HL-60 (cell line): ENCODE results near the gene FAM167B.

Source experiments
- DNase-seq, 2 experiments: peaks; one replicate each; pipeline ENCODE4 v3.0.0-alpha.2; 2010 to 2020; ENCODE audit warnings: low read depth in 1 of 2, low spot score in 1 of 2
- H3K27ac ChIP-seq: fragments of 250-450 bp; sonication (Bioruptor Pico); replicated peaks from 2 replicates; pipeline ENCODE4 v1.5.1; 2020; ENCODE audit warnings: mild to moderate bottlenecking, moderate library complexity
- H3K27me3 ChIP-seq: fragments of 250-450 bp; sonication (Bioruptor Pico); 2 replicates; pipeline ENCODE4 v1.5.1; 2021; ENCODE audit warnings: mild to moderate bottlenecking, moderate library complexity; ENCODE audit not compliant: insufficient read depth, poor library complexity, severe bottlenecking
- H3K4me3 ChIP-seq: replicated peaks from 2 replicates; pipeline ENCODE4 v1.5.1; 2011; ENCODE audit warnings: mild to moderate bottlenecking, control low read depth, low read length; ENCODE audit not compliant: insufficient read depth
- GABPA ChIP-seq: IDR thresholded peaks from 2 replicates; pipeline ENCODE4 v1.6.1; 2012; ENCODE audit warnings: low read depth
- POLR2AphosphoS5 ChIP-seq: IDR thresholded peaks from 2 replicates; pipeline ENCODE4 v1.6.1; 2012; ENCODE audit warnings: low read depth
- SPI1 ChIP-seq: IDR thresholded peaks from 2 replicates; pipeline ENCODE4 v1.6.1; 2012; ENCODE audit warnings: low read depth, mild to moderate bottlenecking, borderline replicate concordance
- TF ChIP-seq, protein P1 (sequence below): IDR thresholded peaks from 2 replicates; pipeline ENCODE4 v1.6.1; 2012; ENCODE audit warnings: low read depth; ENCODE audit not compliant: insufficient replicate concordance
- TF ChIP-seq, protein P2 (sequence below): IDR thresholded peaks from one replicate; pipeline ENCODE4 v1.5.1; 2011; ENCODE audit warnings: low read length, control low read depth, inconsistent platforms; ENCODE audit not compliant: insufficient read depth

Gene FAM167B

DNA sequence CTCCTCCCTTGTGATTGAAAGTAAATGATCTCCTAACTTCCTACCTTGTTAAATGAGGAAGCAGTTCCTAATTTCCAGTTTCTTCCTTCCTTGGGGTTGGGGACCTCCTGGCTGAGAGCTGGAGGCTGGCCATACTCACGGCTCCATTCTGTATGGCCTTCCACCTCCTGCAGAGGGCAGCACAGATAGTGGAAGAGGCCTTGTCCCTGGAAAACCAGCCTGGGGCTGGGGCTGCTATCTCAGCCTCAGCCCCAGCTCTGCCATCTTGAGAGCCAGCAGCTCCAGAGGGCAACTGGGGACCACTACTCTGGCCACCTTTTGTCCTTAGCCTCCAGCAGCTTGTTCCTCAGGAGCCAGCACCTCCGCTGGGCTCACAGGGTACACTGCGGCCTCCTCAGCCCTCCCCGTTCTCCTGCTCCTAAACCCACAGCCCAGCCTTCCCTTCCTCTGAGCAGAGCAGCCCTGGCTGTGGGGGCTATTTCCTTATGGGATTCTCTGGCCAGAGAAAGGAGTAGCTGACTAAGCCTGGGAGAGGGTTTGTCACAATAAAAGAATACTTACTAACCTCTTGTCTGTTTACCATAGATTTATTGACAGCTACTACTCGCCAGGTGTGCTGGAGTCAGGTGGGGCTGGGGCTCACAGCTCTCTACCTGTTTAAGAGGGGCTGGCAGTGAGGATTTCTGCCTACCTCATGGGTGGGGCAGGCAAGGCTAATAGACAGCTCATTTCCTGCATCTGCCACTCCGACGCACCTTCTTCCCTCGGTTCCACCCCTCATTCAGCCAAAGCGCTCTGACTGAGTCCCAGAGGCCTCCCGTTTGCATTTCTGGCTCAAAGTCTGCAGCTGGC lies 31.2 kb upstream of the FAM167B start:
- Histone ChIP-seq H3K27me3 (no peaks in the 10 kb centered on the region), H3K27ac (no peak overlapping the region; the same call in 1 of the 2 replicates), H3K4me3 (no peak overlapping the region)
- TF ChIP-seq, protein P1, sequence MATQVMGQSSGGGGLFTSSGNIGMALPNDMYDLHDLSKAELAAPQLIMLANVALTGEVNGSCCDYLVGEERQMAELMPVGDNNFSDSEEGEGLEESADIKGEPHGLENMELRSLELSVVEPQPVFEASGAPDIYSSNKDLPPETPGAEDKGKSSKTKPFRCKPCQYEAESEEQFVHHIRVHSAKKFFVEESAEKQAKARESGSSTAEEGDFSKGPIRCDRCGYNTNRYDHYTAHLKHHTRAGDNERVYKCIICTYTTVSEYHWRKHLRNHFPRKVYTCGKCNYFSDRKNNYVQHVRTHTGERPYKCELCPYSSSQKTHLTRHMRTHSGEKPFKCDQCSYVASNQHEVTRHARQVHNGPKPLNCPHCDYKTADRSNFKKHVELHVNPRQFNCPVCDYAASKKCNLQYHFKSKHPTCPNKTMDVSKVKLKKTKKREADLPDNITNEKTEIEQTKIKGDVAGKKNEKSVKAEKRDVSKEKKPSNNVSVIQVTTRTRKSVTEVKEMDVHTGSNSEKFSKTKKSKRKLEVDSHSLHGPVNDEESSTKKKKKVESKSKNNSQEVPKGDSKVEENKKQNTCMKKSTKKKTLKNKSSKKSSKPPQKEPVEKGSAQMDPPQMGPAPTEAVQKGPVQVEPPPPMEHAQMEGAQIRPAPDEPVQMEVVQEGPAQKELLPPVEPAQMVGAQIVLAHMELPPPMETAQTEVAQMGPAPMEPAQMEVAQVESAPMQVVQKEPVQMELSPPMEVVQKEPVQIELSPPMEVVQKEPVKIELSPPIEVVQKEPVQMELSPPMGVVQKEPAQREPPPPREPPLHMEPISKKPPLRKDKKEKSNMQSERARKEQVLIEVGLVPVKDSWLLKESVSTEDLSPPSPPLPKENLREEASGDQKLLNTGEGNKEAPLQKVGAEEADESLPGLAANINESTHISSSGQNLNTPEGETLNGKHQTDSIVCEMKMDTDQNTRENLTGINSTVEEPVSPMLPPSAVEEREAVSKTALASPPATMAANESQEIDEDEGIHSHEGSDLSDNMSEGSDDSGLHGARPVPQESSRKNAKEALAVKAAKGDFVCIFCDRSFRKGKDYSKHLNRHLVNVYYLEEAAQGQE, result no peak
- no peak for TF ChIP-seq POLR2AphosphoS5
- no peak for TF ChIP-seq SPI1
- TF ChIP-seq, protein P2, sequence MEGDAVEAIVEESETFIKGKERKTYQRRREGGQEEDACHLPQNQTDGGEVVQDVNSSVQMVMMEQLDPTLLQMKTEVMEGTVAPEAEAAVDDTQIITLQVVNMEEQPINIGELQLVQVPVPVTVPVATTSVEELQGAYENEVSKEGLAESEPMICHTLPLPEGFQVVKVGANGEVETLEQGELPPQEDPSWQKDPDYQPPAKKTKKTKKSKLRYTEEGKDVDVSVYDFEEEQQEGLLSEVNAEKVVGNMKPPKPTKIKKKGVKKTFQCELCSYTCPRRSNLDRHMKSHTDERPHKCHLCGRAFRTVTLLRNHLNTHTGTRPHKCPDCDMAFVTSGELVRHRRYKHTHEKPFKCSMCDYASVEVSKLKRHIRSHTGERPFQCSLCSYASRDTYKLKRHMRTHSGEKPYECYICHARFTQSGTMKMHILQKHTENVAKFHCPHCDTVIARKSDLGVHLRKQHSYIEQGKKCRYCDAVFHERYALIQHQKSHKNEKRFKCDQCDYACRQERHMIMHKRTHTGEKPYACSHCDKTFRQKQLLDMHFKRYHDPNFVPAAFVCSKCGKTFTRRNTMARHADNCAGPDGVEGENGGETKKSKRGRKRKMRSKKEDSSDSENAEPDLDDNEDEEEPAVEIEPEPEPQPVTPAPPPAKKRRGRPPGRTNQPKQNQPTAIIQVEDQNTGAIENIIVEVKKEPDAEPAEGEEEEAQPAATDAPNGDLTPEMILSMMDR, result peak; percentile 91
- no peak for TF ChIP-seq GABPA
- peak in 1 of 2 experiments; percentile 65 for DNase-seq

DNA sequence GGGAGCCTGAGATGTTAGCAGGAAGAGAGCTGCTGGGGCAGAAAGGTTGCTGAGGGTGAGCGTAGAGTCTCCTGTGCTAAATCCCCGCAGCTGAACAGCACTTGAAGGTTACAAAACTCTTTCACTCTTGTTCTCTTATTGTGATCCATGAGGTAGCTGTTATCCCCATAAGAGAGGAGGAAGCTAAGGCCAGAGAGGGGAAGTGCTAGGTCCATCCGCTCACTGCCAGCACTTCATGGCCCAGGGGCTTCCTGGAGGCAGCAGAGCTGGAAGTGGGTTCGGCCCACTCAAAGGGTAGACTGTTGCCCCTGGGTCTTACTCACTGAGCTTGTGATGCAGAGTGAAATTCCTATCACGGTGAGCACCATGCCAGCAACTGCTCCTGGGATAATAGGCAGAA lies 30.5 kb upstream of the FAM167B start:
- no peak overlapping the region; the same call in 1 of the 2 replicates for H3K27ac ChIP-seq
- TF ChIP-seq GABPA, result no peak
- TF ChIP-seq SPI1, result peak; percentile 76; the same call in 1 of the 2 replicates
- no peaks in the 10 kb centered on the region for H3K27me3 ChIP-seq
- peak in 1 of 2 experiments; percentile 44 for DNase-seq
- H3K4me3 ChIP-seq, result no peak overlapping the region

DNA sequence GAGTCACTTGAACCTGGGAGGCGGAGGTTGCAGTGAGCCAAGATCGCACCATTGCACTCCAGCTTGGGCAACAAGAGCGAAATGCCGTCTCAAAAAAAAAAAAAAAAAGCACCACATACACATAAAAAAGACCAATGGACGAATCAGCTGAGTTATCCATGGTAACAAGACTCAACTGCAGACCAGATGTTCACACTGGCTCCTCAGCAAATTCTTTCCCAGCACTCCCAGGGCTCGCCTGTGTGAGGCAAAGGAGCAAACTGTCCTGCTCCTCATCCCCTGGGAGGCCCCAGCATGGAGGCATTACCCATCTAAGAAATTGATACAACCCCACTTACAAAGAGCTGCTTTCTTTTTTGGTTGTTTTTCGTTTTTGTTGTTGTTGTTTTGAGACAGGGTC lies 28.0 kb upstream of the FAM167B start:
- no peak for DNase-seq
- H3K27ac ChIP-seq, result no peak overlapping the region
- H3K27me3 ChIP-seq, result no peaks in the 10 kb centered on the region
- no peak for TF ChIP-seq GABPA
- TF ChIP-seq SPI1, result no peak
- TF ChIP-seq, protein P2, result no peak
- TF ChIP-seq POLR2AphosphoS5, result no peak
- TF ChIP-seq, protein P1, result no peak
- H3K4me3 ChIP-seq, result no peak overlapping the region

DNA sequence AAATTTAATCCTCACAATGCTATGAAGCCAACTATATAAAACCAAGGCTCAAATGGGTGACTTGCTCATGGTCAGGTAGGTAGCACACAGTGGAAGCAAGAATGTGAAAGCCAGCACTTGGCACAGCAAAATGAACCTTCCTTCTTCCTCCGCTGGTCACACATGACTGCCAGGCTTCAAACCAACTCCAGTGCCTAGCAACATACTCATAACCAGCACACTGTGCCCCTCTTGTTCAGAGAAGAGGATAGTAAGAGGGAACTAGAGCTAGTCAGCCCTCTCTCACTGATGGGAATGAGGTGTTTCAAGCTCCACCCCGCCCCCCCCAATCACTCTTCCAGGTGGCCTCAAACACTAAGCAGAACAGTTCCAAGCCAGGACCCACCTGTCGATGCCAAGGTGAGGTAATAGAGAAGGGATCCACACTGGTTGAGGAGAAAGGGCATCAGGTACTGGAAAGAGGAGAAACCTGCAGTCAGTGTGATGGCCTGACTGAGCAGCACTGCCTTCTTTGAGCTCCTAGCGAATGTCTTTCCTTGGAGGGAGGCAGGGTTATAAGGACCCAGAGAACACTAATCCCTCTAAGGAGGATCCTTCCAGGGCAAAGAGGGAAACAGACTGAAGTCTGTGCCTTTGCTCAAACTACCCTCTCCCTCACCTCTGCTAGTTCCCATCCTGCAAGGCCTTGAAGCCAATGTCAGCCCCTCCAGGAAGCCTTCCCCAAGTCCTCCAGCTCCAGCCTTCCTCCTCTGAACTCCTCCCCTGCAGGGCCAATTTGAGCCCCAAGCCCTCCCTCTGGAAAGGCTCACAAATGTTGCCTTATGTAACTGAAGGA lies 26.1 kb upstream of the FAM167B start:
- TF ChIP-seq SPI1 (no peak), POLR2AphosphoS5 (no peak)
- TF ChIP-seq, protein P1, result no peak
- TF ChIP-seq, protein P2, result no peak
- Histone ChIP-seq H3K27me3 (no peaks in the 10 kb centered on the region), H3K4me3 (no peak overlapping the region; the same call in 1 of the 2 replicates), H3K27ac (no peak overlapping the region)
- no peak for DNase-seq
